GM12872 (cell line): ENCODE measurements around the gene SLC39A6.

Source experiments
- CTCF ChIP-seq: IDR thresholded peaks from 3 replicates; pipeline ENCODE4 v1.5.1; 2011; ENCODE audit warnings: low read depth, mild to moderate bottlenecking, low read length, moderate library complexity; ENCODE audit not compliant: insufficient read depth

SLC39A6 gene

GRCh38 chr18:36131692-36132483 is 2.7 kb upstream of the SLC39A6 start:
- TF ChIP-seq CTCF = no peak

- no peak for TF ChIP-seq CTCF
Measured at GRCh38 chr18:36130883-36131653, 1.9 kb upstream of the SLC39A6 start.

GRCh38 chr18:36130039-36130831 is 1.1 kb upstream of the SLC39A6 start:
- TF ChIP-seq CTCF = no peak

- TF ChIP-seq CTCF = no peak
Measured at GRCh38 chr18:36128907-36129299, 237 bp downstream of the SLC39A6 start.

GRCh38 chr18:36128530-36128870 is 640 bp downstream of the SLC39A6 start:
- TF ChIP-seq CTCF = no peak

- TF ChIP-seq CTCF = no peak
Measured at GRCh38 chr18:36127836-36128529, 1.2 kb downstream of the SLC39A6 start.

- no peak for TF ChIP-seq CTCF
Measured at GRCh38 chr18:36126668-36127067, 2.5 kb downstream of the SLC39A6 start.
